Measurements from ENCODE around the gene FOLR1. TPM values are rescaled to one million over a fixed set of nuclear protein-coding genes. Genes with fewer than 3 reads are reported as not detected.

FOLR1 gene
- total RNA-seq, 1 experiment from 2014 or later: not detected

DNA sequence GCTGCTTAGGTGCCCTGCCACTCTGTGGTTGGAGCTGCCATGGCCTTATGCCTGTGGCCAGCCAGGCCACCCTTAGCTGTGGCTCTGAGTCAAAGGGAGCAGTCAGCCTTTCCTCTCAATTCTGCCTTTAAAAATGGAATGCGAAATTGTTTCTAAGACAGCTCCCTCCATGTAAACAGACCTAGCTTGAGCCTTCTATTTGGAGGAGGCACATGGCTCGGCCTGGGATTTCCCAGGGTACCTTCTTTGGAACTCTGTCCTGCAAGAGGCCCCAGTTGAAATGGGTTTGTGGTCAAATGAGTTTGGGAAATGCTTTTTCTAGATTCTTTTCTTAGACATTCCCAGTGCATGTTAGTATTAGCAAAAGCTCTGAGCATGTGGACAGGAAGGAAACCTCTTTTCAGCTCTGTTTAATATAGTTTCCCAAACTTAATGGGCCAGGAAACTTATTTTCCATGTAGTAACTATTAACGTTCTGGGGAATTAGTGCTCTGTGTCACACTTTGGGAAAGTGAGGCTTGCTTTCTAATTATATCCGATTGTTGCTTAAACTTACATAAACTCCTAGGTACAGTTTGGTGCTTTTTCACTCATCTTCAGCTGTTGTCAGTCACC lies 44.2 kb downstream of the FOLR1 start:
- H3K36me3 ChIP-seq (ENCODE audit: control insufficient read depth, insufficient read depth, low read length): peaks cover 11% of the 10 kb centered on the region

DNA sequence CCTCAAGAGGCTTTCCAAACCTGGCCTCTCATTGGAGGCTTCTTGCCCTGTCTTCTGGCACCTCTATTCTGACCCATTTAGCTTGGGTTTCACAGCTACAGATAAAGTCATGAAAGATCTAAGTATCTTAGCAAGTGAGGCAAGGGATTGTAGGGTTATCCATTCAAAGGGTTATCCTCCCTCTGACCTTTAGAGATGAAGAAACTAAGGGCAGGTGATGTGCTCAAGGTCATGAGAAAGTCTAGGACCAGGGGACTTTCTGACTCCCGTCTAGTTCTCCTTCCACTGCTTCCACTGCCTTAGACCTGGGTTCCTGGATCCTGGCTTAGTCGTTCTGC lies 44.8 kb downstream of the FOLR1 start:
- H3K27ac ChIP-seq (ENCODE audit: low read length): no peak overlapping the region
- ChIA-PET POLR2A (no interaction called here), CTCF (no interaction called here)
- H3K9me3 ChIP-seq (ENCODE audit: control insufficient read depth, insufficient read depth, low read depth, low read length): no peaks in the 10 kb centered on the region
- no peaks in the 10 kb centered on the region for H3K27me3 ChIP-seq (ENCODE audit: control insufficient read depth, insufficient read depth, low read length)
- BruUV-seq (replicated peaks): no TSS peak
- TF ChIP-seq SIN3A (IDR thresholded peaks at IDR 0.05; ENCODE audit: borderline replicate concordance, insufficient read depth, low read depth, low read length) (no peak), TCF7L2 (IDR thresholded peaks at IDR 0.05; ENCODE audit: low read depth, low read length) (no peak), POLR2AphosphoS5 (IDR thresholded peaks at IDR 0.05; ENCODE audit: low read depth, low read length) (no peak)
- TF ChIP-seq, protein P1, sequence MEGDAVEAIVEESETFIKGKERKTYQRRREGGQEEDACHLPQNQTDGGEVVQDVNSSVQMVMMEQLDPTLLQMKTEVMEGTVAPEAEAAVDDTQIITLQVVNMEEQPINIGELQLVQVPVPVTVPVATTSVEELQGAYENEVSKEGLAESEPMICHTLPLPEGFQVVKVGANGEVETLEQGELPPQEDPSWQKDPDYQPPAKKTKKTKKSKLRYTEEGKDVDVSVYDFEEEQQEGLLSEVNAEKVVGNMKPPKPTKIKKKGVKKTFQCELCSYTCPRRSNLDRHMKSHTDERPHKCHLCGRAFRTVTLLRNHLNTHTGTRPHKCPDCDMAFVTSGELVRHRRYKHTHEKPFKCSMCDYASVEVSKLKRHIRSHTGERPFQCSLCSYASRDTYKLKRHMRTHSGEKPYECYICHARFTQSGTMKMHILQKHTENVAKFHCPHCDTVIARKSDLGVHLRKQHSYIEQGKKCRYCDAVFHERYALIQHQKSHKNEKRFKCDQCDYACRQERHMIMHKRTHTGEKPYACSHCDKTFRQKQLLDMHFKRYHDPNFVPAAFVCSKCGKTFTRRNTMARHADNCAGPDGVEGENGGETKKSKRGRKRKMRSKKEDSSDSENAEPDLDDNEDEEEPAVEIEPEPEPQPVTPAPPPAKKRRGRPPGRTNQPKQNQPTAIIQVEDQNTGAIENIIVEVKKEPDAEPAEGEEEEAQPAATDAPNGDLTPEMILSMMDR (IDR thresholded peaks at IDR 0.05): no peak
- TF ChIP-seq, protein P2, sequence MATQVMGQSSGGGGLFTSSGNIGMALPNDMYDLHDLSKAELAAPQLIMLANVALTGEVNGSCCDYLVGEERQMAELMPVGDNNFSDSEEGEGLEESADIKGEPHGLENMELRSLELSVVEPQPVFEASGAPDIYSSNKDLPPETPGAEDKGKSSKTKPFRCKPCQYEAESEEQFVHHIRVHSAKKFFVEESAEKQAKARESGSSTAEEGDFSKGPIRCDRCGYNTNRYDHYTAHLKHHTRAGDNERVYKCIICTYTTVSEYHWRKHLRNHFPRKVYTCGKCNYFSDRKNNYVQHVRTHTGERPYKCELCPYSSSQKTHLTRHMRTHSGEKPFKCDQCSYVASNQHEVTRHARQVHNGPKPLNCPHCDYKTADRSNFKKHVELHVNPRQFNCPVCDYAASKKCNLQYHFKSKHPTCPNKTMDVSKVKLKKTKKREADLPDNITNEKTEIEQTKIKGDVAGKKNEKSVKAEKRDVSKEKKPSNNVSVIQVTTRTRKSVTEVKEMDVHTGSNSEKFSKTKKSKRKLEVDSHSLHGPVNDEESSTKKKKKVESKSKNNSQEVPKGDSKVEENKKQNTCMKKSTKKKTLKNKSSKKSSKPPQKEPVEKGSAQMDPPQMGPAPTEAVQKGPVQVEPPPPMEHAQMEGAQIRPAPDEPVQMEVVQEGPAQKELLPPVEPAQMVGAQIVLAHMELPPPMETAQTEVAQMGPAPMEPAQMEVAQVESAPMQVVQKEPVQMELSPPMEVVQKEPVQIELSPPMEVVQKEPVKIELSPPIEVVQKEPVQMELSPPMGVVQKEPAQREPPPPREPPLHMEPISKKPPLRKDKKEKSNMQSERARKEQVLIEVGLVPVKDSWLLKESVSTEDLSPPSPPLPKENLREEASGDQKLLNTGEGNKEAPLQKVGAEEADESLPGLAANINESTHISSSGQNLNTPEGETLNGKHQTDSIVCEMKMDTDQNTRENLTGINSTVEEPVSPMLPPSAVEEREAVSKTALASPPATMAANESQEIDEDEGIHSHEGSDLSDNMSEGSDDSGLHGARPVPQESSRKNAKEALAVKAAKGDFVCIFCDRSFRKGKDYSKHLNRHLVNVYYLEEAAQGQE (IDR thresholded peaks at IDR 0.05; ENCODE audit: insufficient read depth in 1 of 2, low read depth in 2 of 2, low read length in 1 of 2): no peak
- DNase-seq (ENCODE audit: low read depth, low spot score): no peak
- intact Hi-C loops (cut with micrococcal nuclease; ENCODE audit: unreplicated experiment): no loop called here
- in situ Hi-C loops (cut with HindIII; ENCODE audit: low pct_unique_long_range_greater_than_20kb, low sequenced_read_pairs): no loop called here
- H3K4me1 ChIP-seq (ENCODE audit: control insufficient read depth, insufficient read depth, low read length): peaks cover 15% of the 10 kb centered on the region
- H3K4me3 ChIP-seq (ENCODE audit: low read depth in 2 of 2, low read length in 2 of 2): no peak overlapping the region
- H3K36me3 ChIP-seq (ENCODE audit: control insufficient read depth, insufficient read depth, low read length): peaks cover 8% of the 10 kb centered on the region
- no peak for ATAC-seq

More for the DNA sequence above, 44.2 kb downstream of the FOLR1 start:
- TF ChIP-seq, protein P1 (IDR thresholded peaks at IDR 0.05): no peak
- TF ChIP-seq SIN3A (IDR thresholded peaks at IDR 0.05; ENCODE audit: borderline replicate concordance, insufficient read depth, low read depth, low read length): no peak
- no peak for TF ChIP-seq POLR2AphosphoS5 (IDR thresholded peaks at IDR 0.05; ENCODE audit: low read depth, low read length)
- TF ChIP-seq, protein P2 (IDR thresholded peaks at IDR 0.05; ENCODE audit: insufficient read depth in 1 of 2, low read depth in 2 of 2, low read length in 1 of 2): no peak
- no peak for TF ChIP-seq TCF7L2 (IDR thresholded peaks at IDR 0.05; ENCODE audit: low read depth, low read length)
- no peak for DNase-seq (ENCODE audit: low read depth, low spot score)
- POLR2A ChIA-PET: no interaction called here
- Histone ChIP-seq H3K4me1 (ENCODE audit: control insufficient read depth, insufficient read depth, low read length) (peaks cover 15% of the 10 kb centered on the region), H3K4me3 (ENCODE audit: low read depth in 2 of 2, low read length in 2 of 2) (no peak overlapping the region), H3K27me3 (ENCODE audit: control insufficient read depth, insufficient read depth, low read length) (no peaks in the 10 kb centered on the region), H3K9me3 (ENCODE audit: control insufficient read depth, insufficient read depth, low read depth, low read length) (no peaks in the 10 kb centered on the region), H3K27ac (ENCODE audit: low read length) (no peak overlapping the region)
- in situ Hi-C loops (cut with HindIII; ENCODE audit: low pct_unique_long_range_greater_than_20kb, low sequenced_read_pairs): no loop called here
- BruUV-seq (replicated peaks): no TSS peak
- CTCF ChIA-PET: no interaction called here
- intact Hi-C loops (cut with micrococcal nuclease; ENCODE audit: unreplicated experiment): no loop called here
- ATAC-seq: no peak
